Right atrium auricular region (tissue), 2 donors: ENCODE data around the gene ATP2B2. TPM values are rescaled to one million over a fixed set of nuclear protein-coding genes. Genes with fewer than 3 reads are reported as not detected.

Experiments used
- DNase-seq: peaks from one replicate; pipeline ENCODE4 v3.0.0-alpha.2; 2019; ENCODE audit warnings: low spot score
- H3K27ac ChIP-seq, 2 donors: fragments of 200-600 bp; sonication (generic); 1 replicate in 1 of 2; 2 replicates in 1 of 2; pipeline ENCODE4 v1.5.1; 2016 to 2019
- H3K27me3 ChIP-seq, 2 donors: fragments of 200-600 bp; sonication (generic); one replicate each; pipeline versions ENCODE4 v1.5.1 to v1.6.0; 2017 to 2019
- H3K36me3 ChIP-seq: fragments of 200-600 bp; sonication (generic); one replicate; pipeline ENCODE4 v1.5.1; 2016
- H3K4me1 ChIP-seq, 2 donors: fragments of 200-600 bp; sonication (generic); one replicate each; pipeline versions ENCODE4 v1.5.1 to v1.6.0; 2017 to 2019
- H3K4me3 ChIP-seq, 2 donors: fragments of 200-600 bp; sonication (generic); 1 replicate in 1 of 2; 2 replicates in 1 of 2; pipeline ENCODE4 v1.5.1; 2017 to 2019; ENCODE audit warnings: mild to moderate bottlenecking in 1 of 2, moderate library complexity in 1 of 2
- H3K9me3 ChIP-seq, 2 donors: fragments of 200-600 bp; sonication (generic); one replicate each; pipeline ENCODE4 v1.5.1; 2019
- CTCF ChIP-seq, 2 donors: fragments of 200-600 bp; sonication (generic); IDR thresholded peaks; one replicate each; pipeline ENCODE4 v1.5.1; 2019; ENCODE audit warnings: antibody characterized with exemption in 2 of 2
- total RNA-seq, 2 donors: library from RNA; depleted of rRNA; stranded (reverse); fragments of >200 nt; gene quantifications; one replicate each; pipeline ENCODE4 v1.1.0, GENCODE V29; 2016

The ATP2B2 gene
- total RNA-seq, 2 donors from 2014 or later: 0.12 to 0.15 TPM

GRCh38 chr3:10338591-10339353 lies 166.6 kb downstream of the ATP2B2 start:
- no peaks in the 10 kb centered on the region for H3K27me3 ChIP-seq
- no peaks in the 10 kb centered on the region for H3K36me3 ChIP-seq
- no peak for DNase-seq
- TF ChIP-seq CTCF (IDR thresholded peaks at IDR 0.05): no peak
- no peaks in the 10 kb centered on the region for H3K9me3 ChIP-seq
- H3K4me3 ChIP-seq: no peak overlapping the region
- no peak overlapping the region for H3K27ac ChIP-seq
- H3K4me1 ChIP-seq: no peaks in the 10 kb centered on the region

DNA sequence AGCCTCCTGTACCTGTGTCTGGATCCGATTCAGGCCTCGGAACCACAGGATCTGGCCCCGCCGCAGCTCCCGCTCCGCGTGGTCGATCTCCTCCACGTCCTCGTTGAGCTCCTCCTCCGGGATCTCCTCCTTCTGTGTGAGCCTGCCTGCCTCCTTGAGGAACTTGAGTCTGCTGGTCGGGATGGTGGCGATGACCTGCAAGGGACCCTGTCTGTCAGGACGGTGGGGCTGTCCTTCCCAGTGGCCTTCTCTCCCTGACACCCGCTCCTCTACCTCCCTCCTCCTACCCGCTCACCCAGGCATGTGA lies 167.3 kb downstream of the ATP2B2 start:
- DNase-seq: no peak
- Histone ChIP-seq H3K4me3 (no peak overlapping the region), H3K36me3 (no peaks in the 10 kb centered on the region), H3K27me3 (no peaks in the 10 kb centered on the region), H3K4me1 (no peaks in the 10 kb centered on the region), H3K9me3 (no peaks in the 10 kb centered on the region), H3K27ac (no peak overlapping the region)
- TF ChIP-seq CTCF (IDR thresholded peaks at IDR 0.05): no peak

DNA sequence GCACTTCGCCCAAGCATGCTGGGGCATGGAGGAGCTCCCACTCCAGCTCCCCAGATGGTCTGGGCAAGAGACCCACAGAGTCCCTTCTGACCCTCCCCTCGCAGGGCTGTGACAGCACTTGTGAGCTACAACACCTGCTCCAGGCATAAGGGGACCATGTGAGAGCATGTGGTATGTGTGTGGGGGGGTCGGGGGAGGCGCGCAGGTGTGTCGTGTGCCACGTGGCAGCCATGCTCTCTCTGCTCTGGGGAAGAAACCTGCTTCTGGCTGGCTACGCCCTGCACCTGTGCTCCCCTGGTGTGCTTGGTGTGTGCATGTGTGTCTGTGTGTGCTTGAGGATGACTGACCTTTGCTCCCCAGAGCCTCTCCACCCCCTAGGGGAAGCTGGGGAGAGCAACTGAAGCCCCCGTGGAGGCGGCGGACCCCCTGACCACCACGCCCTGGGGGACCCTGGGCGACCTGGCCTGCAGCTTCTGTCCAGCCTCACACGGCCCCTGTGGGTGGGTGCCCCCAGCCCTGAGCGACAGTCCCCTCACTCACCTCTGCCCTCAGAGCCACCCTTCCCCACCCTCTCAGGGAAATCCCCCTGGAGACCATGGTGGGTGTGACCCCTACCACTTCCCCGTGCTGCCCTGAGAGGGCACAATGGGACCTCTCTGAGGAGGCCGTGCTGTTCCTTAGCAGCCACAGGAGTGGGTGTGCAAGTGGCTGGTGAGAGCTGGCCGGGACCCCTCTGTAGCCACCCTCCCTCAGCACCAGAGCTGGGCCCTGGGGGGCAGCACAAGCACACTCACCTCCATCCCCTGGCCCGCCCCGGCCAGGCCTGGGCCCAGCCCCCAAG lies 167.8 kb downstream of the ATP2B2 start:
- Histone ChIP-seq H3K4me1 (no peaks in the 10 kb centered on the region), H3K36me3 (no peaks in the 10 kb centered on the region), H3K27ac (no peak overlapping the region), H3K4me3 (no peak overlapping the region), H3K27me3 (no peaks in the 10 kb centered on the region), H3K9me3 (no peaks in the 10 kb centered on the region)
- no peak for TF ChIP-seq CTCF (IDR thresholded peaks at IDR 0.05)
- DNase-seq: no peak

DNA sequence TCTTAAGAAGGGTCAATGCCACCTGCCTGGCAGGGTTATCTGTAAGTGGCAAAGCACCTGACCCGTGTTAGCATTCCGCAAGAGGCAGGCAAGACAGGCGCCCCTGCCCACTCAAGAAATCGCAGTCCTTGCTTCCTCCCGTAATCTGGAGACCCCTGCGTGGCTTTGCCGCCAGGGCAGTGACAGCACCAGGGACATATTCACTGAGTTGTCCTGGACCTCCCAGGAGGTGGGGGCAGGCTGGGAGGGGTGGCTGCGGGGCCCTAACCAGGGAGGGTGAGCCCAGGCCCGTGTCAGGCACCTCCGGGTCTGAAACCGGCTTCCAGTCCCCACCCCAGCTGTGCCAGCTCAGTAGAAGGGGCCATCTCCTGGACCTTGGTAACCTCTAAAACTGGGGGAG lies 168.6 kb downstream of the ATP2B2 start:
- no peak for TF ChIP-seq CTCF (IDR thresholded peaks at IDR 0.05)
- Histone ChIP-seq H3K9me3 (no peaks in the 10 kb centered on the region), H3K4me3 (no peak overlapping the region), H3K27me3 (no peaks in the 10 kb centered on the region), H3K4me1 (no peaks in the 10 kb centered on the region), H3K36me3 (no peaks in the 10 kb centered on the region), H3K27ac (no peak overlapping the region)
- DNase-seq: no peak

DNA sequence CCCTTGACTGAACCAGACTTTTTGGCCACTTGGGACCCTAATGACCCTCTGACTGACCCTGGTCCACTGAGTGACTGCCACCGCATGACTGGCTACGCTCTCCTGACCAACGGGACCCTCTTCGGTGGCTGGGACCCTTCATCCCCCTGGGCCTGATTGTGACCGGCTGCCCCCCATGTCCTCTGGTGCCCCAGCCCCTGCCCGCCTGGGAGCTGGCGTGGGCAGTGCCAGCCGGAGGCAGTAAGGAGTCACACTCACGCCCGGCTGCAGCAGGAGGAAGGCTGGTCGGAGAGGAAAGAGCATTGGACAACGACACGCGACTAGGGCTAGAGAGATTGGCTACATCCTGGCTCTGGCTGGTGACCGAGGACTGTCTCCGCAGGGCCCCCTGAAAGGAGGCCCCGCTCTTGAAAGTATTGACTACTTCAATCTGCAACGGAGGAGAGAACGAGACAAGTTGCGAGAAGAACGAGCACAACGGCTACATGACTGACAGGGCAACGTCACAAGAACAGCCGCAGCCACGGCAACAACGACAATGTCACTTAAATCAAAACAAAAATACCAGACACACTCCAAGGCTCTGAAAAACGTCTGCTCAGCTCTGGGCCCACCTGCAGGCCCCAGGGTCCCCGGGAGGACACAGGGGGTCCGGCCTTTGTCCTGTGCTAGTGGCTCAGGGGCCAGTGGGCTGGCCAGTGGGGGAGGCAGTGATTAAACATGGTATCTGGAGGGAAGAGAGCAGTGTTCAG lies 169.3 kb downstream of the ATP2B2 start:
- Histone ChIP-seq H3K36me3 (no peaks in the 10 kb centered on the region), H3K27me3 (no peaks in the 10 kb centered on the region), H3K4me1 (no peaks in the 10 kb centered on the region), H3K27ac (no peak overlapping the region), H3K9me3 (no peaks in the 10 kb centered on the region), H3K4me3 (no peak overlapping the region)
- DNase-seq: no peak
- TF ChIP-seq CTCF (IDR thresholded peaks at IDR 0.05): no peak
